ENCODE measurements around the gene NXNL1. TPM values are rescaled to one million over a fixed set of nuclear protein-coding genes. Genes with fewer than 3 reads are reported as not detected.
"Not testable (repeated sequence)": the region's sequence is repeated elsewhere in the genome, so short reads cannot be mapped to it uniquely, and the experiment has no call there.

The NXNL1 gene
- total RNA-seq, 1 donor from 2014 or later = not detected

DNA sequence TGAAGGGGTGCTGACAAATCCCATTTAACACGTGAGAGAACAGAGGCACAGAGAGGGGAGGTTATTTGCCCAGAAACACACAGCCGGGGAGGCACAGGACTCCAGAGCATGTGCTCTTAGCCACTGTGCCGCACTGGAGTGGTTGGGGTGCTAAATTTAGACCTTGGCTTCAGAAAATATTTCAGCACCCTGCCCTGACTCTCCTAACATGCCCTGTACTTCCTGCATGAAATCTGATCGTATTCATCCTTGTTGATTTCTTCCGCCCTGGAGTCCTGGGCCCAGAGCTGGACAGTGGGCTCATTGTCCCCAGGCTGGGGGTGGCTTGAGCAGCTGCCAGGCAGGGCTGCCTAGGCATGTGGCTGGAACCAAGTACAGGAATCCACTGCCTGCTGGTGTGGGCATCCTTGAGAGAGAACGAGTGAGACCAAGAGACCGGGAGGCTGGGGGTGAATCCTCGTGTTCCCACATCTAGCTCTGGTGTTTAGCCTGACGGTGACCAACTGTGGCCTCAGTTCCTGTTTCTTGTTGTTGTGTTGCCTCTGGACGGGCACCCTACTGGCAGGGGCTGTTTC is 14.9 kb upstream of the NXNL1 start:
- Mint-ChIP-seq H3K4me1 (ENCODE audit: unreplicated experiment) (peaks cover 45% of the 10 kb centered on the region), H3K27ac (ENCODE audit: unreplicated experiment) (peak overlapping the region; percentile 33), H3K27me3 (ENCODE audit: unreplicated experiment) (no peaks in the 10 kb centered on the region), H3K9me3 (ENCODE audit: unreplicated experiment) (no peaks in the 10 kb centered on the region), H3K4me3 (ENCODE audit: unreplicated experiment) (no peak overlapping the region), H3K36me3 (ENCODE audit: unreplicated experiment) (no peaks in the 10 kb centered on the region)
- no peak for DNase-seq (ENCODE audit: extremely low spot score, unreplicated experiment)
- TF ChIP-seq, protein P1, sequence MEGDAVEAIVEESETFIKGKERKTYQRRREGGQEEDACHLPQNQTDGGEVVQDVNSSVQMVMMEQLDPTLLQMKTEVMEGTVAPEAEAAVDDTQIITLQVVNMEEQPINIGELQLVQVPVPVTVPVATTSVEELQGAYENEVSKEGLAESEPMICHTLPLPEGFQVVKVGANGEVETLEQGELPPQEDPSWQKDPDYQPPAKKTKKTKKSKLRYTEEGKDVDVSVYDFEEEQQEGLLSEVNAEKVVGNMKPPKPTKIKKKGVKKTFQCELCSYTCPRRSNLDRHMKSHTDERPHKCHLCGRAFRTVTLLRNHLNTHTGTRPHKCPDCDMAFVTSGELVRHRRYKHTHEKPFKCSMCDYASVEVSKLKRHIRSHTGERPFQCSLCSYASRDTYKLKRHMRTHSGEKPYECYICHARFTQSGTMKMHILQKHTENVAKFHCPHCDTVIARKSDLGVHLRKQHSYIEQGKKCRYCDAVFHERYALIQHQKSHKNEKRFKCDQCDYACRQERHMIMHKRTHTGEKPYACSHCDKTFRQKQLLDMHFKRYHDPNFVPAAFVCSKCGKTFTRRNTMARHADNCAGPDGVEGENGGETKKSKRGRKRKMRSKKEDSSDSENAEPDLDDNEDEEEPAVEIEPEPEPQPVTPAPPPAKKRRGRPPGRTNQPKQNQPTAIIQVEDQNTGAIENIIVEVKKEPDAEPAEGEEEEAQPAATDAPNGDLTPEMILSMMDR (IDR thresholded peaks at IDR 0.05) = no peak

DNA sequence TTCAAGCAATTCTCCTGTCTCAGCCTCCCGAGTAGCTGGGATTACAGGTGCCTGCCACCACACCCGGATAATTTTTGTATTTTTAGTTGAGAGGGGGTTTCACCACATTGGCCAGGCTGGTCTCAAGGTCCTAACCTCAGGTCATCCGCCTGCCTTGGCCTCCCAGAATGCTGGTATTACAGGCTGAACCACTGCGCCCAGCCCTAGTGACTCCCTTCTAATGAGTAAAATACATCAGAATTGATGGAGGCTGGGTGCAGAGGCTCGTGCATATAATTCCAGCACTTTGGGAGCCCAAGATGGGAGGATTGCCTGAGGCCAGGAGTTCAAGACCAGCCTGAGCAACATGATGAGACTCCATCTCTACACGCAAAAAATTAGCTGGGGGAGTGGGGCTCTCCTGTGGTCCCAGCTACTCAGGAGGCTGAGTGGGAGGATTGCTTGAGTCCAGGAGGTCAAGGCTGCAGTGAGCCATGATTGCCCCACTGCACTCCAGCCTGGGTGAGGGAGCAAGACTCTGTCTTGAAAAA is 14.3 kb upstream of the NXNL1 start:
- not testable (repeated sequence) for DNase-seq (ENCODE audit: extremely low spot score, unreplicated experiment)
- peaks cover 45% of the 10 kb centered on the region for H3K4me1 Mint-ChIP-seq (ENCODE audit: unreplicated experiment)
- H3K27ac Mint-ChIP-seq (ENCODE audit: unreplicated experiment) = peak overlapping the region; percentile 17

GRCh38 chr19:17473041-17473440 is 12.3 kb upstream of the NXNL1 start:
- Mint-ChIP-seq H3K4me3 (ENCODE audit: unreplicated experiment) (no peak overlapping the region), H3K4me1 (ENCODE audit: unreplicated experiment) (peaks cover 38% of the 10 kb centered on the region), H3K27me3 (ENCODE audit: unreplicated experiment) (no peaks in the 10 kb centered on the region), H3K27ac (ENCODE audit: unreplicated experiment) (no peak overlapping the region), H3K36me3 (ENCODE audit: unreplicated experiment) (no peaks in the 10 kb centered on the region), H3K9me3 (ENCODE audit: unreplicated experiment) (no peaks in the 10 kb centered on the region)
- TF ChIP-seq, protein P1 (IDR thresholded peaks at IDR 0.05) = no peak
- DNase-seq (ENCODE audit: extremely low spot score, unreplicated experiment) = no peak

More for the DNA sequence above, 14.3 kb upstream of the NXNL1 start:
- H3K27me3 Mint-ChIP-seq (ENCODE audit: unreplicated experiment); H3K9me3 Mint-ChIP-seq (ENCODE audit: unreplicated experiment); H3K36me3 Mint-ChIP-seq (ENCODE audit: unreplicated experiment); H3K4me3 Mint-ChIP-seq (ENCODE audit: unreplicated experiment): not testable (repeated sequence)

DNA sequence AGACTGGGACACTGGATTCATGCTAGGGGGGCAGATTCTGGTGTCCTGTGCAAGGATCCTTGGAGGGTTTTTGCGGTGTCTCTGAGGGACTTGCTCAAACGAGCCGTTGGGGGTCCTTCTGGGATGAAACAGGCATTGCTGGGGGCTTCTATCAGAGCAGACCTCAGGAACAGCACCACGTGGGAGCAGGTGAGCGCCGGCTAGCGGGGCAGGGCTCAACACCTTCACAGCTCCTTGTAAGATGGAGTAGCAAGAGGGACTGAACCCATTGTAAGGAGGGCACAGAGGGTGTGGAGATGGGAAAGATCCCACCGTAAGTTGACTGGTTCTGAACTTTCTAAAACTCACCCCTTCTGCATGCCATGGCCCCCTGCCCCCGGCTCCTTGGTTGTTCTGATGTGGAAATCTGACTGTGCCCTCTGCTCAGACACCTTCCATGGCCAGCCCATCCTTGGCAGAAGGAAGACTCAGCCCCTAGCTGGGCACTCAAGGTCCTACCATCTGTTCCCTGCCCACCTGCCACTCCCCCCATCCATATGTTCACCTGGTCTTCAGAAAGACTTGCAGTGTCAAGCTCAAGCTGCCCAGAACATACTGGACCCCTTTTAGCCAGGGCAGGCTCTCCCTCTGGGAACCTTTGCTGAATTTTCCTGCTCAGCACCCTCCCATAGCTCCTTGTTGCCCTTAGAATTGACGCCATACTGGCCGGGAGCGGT is 10.8 kb upstream of the NXNL1 start:
- no peak for DNase-seq (ENCODE audit: extremely low spot score, unreplicated experiment)
- Mint-ChIP-seq H3K4me1 (ENCODE audit: unreplicated experiment) (peaks cover 35% of the 10 kb centered on the region), H3K36me3 (ENCODE audit: unreplicated experiment) (no peaks in the 10 kb centered on the region), H3K27ac (ENCODE audit: unreplicated experiment) (no peak overlapping the region), H3K4me3 (ENCODE audit: unreplicated experiment) (peak overlapping the region; percentile 93), H3K27me3 (ENCODE audit: unreplicated experiment) (no peaks in the 10 kb centered on the region), H3K9me3 (ENCODE audit: unreplicated experiment) (no peaks in the 10 kb centered on the region)
- TF ChIP-seq, protein P1 (IDR thresholded peaks at IDR 0.05) = no peak

DNA sequence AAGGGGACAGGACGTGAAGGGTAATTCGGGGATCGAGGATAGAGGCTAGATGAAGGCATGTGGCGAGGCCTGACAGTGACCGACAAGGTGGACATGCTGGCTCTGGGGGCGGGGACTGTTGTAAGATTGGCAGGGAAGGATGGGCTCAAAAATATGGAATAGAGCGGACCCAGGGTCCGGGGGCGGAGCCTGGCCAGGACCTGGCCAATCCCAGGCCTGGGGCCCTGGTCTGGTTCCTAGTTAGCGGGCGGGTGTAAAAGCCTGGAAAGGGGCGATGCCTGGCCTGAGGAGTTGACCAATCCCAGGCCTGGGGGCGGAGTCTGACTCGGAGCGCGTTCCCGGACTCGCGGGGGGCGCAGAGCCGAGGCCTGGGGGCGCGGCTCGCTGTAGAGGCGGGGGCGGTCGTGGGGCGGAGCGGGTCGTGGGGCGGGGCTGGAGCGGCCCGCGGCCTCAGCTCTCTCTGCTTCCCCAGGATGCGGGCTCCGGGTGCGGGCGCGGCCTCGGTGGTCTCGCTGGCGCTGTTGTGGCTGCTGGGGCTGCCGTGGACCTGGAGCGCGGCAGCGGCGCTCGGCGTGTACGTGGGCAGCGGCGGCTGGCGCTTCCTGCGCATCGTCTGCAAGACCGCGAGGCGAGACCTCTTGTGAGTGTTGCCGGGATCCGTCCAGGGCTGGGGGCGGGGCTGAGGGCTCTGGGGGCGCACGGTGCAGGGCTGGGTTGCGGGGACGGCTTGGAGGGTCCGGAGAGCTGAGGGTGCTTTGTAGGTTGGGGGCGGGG is 9.5 kb upstream of the NXNL1 start, which contains the start of gene SLC27A1:
SLC27A1 (plus strand) TSS at position 457 of the 774 bp plus-strand sequence; CDS start at position 474, 17 bp downstream.
- Mint-ChIP-seq H3K4me1 (ENCODE audit: unreplicated experiment) (peaks cover 30% of the 10 kb centered on the region), H3K4me3 (ENCODE audit: unreplicated experiment) (peak within 1 kb of the TSS; percentile 93), H3K27ac (ENCODE audit: unreplicated experiment) (peak within 1 kb of the TSS; percentile 96), H3K9me3 (ENCODE audit: unreplicated experiment) (no peaks in the 10 kb centered on the region), H3K27me3 (ENCODE audit: unreplicated experiment) (no peaks in the 10 kb centered on the region), H3K36me3 (ENCODE audit: unreplicated experiment) (no peaks in the 10 kb centered on the region)
- DNase-seq (ENCODE audit: extremely low spot score, unreplicated experiment) = peak; percentile 100
- TF ChIP-seq, protein P1 (IDR thresholded peaks at IDR 0.05) = no peak
